ENCODE data around the gene LAMB2.

Gene LAMB2

DNA sequence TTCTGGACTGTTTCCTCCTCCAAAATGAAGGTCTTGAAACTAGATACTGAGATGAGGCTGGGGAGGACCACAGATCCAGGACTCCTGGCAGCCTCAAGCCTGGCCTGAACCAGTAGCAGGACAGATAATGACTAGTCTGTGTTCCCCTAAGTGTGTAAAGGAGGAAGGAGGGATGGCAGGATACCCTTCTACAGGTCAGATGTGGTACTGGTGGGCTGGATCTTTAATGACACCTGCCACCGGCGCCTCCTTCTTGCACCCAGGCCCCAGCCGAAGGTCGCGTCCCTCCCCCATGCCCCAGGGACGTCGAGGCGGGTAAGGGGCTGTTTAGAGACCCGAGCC is 12.8 kb downstream of the LAMB2 start:
- DNase-seq = no peak

DNA sequence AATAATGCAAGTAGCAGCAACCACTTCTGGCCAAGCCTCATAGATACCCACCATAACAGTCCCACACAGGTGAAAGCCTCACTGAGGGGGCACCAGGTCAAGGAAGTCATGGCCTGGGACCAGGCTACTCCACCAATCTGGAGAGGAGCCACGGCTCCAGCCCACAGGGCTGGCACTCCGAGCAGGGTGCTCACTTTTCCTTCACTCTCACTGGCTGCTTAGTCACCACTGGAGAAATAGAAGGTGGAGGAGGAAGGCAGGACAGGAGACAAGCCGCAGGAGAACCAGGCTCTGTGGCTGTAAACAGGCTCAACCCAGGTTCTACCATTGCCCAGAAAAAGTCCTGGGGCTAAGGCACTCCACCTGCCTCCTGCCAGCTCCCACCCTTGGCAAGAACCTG is 13.4 kb downstream of the LAMB2 start:
- DNase-seq = no peak

DNA sequence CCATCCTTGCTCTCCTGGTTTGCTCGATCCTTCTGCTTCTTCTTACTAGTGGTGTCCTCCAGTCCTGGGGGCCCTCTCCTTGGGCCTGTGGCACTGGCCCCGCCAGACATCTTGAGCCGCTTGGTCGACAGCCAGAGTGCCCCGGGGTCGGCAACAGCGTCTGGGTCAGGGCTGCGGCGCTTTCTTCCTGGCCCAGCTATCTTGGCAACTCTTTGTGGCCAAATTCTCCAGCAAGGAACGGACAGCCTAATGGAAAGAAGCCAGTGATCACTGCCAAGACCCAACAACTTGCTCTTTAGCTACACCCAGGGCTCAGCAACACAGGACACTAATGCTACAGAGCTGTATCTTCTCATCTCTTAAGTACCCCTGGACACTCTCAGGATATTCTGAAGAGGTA is 13.8 kb downstream of the LAMB2 start:
- no peak for DNase-seq

DNA sequence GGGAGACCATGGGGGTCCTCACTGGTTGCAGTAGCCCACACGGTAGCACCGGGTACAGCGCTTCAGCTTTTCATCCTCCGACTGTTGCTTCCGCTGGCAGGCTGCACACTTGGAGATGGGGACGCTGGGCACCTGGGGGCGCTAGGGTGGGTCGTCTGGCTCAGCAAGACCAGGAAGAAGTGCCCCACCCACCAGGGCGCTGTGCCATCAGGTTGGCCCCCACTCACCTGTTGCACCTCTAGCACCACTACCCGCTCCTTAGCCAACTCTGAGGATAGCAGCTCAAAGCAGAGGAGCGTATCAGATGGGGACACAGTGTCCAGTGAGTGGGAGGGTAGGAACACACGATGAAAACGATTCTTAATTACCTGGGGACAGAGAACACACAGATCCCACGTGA is 20.6 kb downstream of the LAMB2 start:
- DNase-seq = no peak

DNA sequence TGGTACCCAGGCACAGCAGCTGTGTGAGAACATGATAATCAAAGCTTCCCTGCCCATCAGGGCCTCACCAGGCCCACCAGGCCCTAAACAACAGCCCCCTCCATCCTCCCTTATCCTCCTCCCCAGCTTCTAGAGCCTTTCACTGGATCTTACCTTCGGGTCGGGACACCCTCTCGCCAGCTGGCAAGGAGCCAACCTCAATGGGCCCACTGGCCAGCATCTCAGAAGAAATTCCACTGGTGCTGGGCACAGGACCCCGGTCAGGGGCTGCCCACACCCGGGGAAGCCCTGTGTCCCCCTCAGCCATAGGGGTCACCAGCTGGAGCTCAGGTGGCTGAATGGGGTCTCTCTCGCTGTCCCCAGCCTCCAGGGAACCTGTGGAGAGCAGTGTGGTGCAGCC is 21.5 kb downstream of the LAMB2 start:
- DNase-seq = no peak

DNA sequence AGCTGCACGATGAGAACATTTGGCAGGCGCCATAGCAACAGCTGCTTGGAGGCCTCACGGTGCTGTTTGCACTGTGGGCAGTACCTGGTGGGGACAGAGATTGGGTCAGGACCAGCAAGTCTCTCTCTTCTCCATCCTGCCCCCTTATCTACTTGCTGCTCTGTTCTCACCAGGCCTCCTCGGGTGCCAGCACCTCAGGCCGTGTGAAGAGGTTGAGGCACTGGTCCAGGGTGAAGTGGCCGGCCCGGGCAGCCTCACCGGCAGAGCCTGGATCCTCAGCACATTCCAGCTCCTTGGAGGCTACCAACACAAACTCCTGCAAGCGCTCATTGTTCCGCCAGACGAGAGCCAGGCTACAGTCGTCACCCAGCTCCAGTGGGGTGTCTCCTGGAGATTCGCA is 22.1 kb downstream of the LAMB2 start:
- no peak for DNase-seq

DNA sequence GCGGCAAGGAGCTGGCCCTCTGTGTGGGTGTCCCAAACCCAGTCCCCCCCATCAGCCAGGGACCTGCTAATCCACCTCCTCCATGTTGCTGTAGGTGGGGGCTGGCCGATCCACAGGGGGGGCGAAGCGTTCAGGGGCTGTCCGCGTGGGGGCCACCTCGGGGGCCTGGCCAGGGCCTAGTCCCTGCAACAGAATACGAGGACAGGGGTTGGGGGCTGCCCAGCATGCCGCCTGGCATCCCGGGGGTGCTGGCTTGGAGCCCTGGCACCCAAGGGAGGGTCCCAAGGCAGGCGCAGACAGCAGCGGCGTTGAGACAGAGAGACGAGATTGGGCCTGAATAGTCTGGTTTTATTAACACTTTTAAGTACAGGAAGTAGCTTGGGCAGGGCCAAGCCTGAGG is 24.5 kb downstream of the LAMB2 start:
- no peak for DNase-seq

DNA sequence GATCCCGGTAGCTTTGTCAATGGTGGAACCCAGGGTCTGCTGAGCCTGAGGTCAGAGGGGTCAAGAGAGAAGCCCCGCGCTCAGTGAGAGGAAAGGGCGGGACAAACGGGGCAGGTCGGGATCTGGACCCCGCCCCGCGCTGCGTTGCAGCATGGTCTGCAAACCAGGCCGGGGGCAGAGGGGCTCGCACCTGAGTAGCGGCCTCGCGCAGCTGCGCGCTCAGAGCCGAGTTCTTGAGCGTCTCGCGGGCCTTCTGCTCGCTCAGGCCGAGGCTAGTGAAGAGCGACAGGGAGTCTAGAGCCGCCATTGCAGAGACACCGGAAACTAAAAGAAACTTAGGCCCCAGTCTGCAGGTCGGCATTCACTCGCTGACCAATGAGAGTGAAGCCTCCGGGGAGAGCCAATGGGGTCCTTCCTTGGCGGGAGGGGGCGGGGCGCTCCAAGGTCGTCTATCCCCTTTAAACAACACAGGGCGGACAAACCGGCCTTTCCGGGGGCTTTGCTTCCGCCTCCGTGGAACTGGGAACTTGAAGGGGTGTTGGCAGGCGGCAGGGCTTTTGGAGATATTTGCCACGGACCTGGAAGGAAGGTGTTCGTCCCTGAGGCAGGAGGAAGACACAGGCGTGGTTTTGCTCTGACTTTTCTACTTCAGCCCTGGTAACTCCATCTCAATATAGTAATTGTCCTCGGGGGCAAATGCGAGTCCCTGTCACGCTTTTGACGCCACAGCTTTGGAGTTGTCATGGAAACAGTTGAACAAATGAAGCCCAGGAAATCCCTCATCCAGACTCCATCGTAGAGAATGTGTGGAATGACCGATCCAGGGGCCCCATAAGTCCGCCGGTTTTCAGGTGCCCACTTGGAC is 28.2 kb downstream of the LAMB2 start, which contains the start of gene QARS1:
TSS of gene QARS1 (minus strand) at position 331 of the 865 bp plus-strand sequence. CDS start at position 307, 24 bp downstream.
- peak; percentile 94 for DNase-seq

DNA sequence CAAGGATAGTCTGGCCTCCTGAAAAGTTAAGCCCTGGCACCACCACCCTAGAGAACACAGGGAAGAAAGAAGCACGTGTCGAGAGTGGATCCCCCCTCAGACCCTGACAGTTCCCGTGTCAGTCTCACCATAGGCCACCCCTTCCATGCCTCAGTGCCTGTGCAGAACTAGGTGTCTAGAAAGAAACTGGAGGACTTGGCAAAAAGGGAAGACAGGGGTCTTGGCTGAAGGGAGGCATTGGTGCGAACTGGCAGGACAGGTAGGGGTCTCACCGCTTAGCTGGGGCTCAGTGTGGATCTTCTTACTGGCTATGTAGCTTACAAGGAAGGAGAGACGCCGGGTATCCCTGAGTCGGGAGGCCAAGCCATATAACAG is 28.8 kb downstream of the LAMB2 start:
- DNase-seq = no peak

DNA sequence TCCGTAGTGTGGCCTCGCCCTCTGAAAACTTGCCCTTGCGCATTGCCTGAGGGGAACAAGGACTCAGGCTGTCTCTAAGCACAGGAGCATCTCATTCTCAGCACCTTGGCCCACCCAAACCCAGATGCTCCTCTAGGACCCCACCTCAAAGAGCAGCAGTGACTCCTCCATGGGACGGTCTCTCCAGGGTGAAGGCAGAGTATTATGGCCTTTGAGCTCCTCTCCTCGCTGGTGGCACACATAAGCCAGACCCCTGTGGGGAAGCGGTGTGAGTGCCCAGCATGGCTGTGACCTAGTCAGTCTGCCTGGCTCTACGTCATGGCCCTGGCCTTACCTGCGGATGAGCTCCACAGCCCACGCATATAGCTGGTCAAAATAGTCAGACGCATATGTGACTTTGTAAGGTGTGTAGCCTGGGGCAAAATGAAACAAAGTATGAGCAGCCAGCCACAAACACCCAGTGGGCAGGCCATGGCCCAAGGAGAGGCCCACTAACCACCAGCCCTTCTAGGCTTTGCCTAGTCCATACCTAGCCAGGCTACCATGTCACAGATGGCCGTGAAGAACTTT is 32.7 kb downstream of the LAMB2 start:
- DNase-seq = no peak

DNA sequence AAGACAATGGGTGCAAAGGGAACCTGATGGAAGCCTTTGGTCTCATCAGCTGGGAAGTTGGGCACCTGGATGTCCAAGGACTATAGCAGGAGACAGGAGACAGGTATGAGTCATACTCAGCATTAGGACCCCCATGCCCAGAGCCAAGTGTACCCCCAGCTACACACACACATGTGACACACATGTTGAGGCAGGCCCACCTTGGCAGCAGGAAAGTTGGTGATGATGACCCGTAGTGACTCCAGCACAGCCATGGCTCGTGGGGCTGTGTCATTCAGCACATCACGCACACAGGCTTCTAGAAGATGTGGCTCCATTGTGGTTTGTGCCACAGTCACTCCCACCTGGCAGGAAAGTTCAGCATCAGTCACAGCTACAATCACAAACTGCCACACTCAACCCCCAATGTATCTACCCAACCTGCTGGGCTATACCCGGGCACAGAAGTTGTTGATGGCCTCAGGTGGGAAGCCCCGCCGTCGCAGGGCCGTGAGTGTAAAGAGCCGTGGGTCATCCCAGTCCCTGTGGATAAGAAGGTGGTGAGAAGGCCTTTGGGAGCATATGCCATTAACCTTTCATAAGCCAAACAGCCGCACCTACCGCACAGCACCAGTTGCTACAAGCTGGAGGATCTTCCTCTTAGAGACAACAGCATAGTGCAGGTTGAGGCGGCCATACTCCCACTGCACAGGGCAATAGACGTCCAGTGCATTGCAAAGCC is 33.8 kb downstream of the LAMB2 start:
- DNase-seq = no peak

DNA sequence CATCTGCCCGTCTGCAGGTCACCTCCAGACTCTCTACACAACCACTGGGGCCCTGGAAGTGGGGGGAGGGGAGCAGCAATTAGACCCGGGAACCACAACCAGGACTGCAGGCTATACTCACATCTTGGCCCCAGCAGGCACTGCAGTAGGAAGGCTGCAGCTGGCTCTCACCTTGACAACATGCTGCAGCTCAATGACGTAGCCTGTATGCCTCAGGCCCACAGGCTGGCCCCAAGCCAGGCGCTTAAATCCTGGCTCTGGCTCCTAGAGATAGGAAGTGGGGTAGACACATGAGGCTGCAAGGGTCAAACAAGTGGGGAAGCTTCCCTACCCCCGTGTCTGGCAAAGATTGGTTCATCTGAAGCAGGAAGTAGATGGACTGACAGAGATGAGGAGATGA is 34.4 kb downstream of the LAMB2 start:
- no peak for DNase-seq

DNA sequence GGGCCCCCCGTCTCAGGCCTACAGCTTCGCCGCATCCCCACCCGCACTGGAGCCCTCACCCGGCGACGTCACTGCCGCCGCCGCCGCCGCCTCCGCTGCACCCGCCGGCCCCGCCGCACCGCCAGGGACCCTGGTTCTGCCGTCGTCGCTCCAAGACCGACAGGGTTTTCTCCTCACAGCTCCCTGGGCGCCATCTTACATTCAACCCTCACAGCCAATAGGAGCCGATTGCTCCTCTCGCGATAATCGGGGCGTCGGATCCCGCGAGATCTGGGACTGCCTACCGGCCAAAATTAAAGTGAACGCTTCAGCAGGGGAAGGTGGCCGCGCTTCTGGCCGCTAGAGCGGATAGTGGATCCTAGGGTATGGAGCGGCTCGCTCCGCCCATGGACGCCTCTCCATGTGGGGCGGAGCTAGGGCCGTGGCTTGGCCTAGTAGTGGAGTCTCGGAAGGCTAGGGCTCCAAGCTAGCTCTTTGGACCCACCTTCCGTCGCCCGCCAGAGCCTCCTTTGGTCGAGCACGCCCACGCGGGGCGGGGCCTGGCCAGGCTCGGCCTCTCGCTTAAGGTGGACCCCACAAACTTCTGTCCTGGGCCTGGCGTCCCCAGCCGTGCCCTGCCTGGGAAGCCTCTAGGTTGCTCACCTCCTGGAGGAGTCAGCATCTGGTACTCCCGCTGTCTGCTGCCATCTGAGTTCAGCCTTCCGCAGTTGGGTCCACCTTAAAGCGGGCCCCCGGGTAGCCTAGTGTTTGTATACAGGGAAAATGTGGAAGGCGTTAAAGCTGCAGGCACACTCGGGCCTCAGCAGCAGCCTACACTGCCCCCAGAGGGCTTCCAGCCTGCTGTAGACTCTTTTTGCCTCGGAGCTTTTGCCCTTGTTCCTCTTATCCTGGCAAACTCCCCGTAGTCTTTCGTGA is 38.7 kb downstream of the LAMB2 start, which contains the start of gene QRICH1:
TSS of gene QRICH1 (minus strand) at position 219 of the 915 bp plus-strand sequence. CDS start 17,054 bp downstream, outside the sequence.
- DNase-seq = peak; percentile 100

DNA sequence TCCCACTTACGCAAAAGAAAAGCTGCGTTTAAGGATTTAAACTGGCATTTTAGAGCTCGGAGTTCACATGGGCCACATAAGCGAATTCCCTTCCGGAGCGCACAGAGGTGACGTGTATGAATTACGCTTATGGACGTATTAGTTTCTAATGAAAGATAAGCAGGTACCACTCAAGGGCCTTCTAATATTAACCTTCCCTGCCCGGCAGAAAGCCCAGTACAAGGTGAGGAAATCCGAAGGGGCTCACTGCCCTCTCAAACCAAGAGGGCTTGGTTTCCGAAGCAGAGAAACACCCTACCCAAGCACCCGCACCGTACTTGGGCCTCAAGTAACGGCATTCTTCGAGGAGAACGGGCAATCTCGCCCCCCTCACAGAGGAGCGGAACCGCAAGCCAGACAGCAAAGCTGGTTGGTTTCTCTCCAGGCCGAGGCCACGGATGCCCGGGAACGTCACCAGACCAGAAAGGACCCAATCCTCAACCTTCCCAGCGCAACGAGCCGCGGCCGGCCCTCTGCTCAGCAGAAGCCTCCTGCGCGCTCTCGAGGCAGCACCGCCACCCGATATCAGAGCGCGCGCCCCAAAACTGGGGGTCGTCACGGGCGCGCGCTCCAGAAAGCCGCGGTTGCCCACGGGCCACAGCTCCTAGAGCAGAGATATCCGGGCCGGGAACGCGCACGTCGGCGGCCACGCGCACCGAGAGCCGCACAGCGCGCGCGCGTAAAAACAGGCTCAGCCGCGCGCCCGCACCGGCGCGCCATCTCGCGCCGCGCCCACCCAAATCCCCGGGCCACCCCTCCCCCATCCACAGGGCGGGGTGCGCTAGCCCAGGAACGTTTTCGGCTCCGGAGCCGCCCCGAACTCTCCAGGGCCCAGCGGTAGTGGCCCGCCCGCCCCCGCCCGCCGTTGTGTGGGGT is 39.7 kb downstream of the LAMB2 start:
- DNase-seq = peak; percentile 94

DNA sequence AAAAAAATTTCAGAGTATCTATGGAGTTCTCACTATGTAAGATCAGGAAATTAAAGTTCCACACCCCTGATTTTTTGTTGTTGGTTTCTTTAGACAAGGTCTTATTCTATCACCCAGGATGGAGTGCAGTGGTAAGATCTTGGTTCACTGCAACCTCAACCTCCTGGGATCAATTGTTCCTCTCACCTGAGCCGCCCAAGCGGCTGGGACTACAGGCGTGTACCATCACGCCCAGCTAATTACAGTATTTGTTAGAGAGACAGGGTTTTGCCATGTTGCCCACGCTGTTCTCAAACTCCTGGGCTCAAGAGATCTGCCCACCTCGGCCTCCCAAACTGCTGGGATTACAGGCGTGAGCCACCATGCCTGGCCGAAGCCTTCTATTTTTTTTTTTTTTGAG is 51.4 kb downstream of the LAMB2 start:
- no peak for DNase-seq

DNA sequence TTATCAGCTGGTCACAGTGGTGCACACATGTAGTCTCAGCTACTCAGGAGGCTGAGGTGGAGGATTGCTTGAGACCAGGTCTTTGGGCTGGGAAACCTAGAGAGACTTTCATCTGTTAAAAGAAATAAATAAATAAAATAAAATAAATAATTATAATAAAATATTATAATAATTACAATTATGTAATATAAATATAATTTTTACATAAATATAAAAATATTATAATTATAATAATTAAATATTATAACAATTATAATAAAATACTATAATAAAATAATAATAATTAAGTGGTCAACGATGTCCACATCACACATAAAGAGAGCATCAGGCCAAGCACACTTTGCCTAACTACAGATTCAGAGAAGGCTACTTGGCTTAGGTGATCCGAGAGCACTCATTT is 53.6 kb downstream of the LAMB2 start:
- DNase-seq = no peak

DNA sequence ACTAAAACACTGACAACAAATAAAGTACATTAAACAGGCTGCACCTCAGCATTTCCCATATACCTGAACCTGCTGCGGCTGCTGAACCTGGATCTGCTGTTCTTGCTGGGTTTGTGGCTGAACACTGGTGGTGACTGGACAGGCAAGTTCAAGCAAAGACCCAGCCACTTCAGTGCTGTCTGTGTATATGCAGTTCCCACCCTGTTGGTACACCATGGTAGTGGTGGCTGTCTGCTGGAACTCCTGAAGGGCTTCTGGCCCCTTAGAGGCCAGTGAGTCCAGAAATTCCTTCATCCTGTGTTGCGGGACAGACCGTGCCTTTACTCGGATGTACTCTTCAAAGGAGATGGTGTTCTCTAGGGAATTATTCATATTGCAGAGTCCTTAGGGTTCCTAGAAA is 56.2 kb downstream of the LAMB2 start:
- DNase-seq = no peak

DNA sequence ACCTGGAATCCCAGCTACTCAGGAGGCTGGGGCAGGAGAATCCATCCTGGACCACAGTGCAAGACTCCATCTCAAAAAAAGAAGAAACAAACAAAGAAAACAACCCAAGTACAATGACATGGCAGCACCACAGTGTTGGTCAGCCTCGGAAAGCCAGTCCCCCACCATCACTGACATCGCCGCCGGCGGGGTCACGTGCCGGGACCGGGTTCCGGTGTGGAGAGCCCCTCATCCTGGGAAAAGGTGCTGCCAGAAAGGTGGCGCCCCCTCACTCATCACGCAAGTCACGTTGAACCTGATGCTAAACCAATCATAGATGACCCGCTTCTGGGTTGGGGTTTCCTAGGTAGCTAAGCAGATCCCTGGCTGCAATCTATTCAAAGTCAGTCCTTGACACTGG is 56.7 kb downstream of the LAMB2 start:
- no peak for DNase-seq

Measured in retina (tissue), 1 donor.